Panc1 (cell line): Measurements from ENCODE around the gene PCCA.

Experiments
- POLR2AphosphoS5 ChIP-seq: IDR thresholded peaks from 2 replicates; pipeline ENCODE4 v1.6.1; 2012; ENCODE audit warnings: mild to moderate bottlenecking, low read depth, low read length, moderate library complexity
- SIN3A ChIP-seq: IDR thresholded peaks from 2 replicates; pipeline ENCODE4 v1.6.1; 2012; ENCODE audit warnings: low read depth, mild to moderate bottlenecking, low read length, moderate library complexity, borderline replicate concordance; ENCODE audit not compliant: insufficient read depth
- TCF7L2 ChIP-seq: IDR thresholded peaks from 2 replicates; pipeline ENCODE4 v1.6.1; 2011; ENCODE audit warnings: mild to moderate bottlenecking, low read depth, low read length, inconsistent platforms
- TF ChIP-seq, protein P1 (sequence below): fragments of 450-650 bp; IDR thresholded peaks from 2 replicates; pipeline ENCODE4 v1.5.1; 2017; ENCODE audit warnings: mild to moderate bottlenecking

GRCh38 chr13:100063333-100063732, 25.6 kb upstream of the PCCA start:
- TF ChIP-seq POLR2AphosphoS5 (no peak), TCF7L2 (no peak), SIN3A (no peak)
- TF ChIP-seq, protein P1, sequence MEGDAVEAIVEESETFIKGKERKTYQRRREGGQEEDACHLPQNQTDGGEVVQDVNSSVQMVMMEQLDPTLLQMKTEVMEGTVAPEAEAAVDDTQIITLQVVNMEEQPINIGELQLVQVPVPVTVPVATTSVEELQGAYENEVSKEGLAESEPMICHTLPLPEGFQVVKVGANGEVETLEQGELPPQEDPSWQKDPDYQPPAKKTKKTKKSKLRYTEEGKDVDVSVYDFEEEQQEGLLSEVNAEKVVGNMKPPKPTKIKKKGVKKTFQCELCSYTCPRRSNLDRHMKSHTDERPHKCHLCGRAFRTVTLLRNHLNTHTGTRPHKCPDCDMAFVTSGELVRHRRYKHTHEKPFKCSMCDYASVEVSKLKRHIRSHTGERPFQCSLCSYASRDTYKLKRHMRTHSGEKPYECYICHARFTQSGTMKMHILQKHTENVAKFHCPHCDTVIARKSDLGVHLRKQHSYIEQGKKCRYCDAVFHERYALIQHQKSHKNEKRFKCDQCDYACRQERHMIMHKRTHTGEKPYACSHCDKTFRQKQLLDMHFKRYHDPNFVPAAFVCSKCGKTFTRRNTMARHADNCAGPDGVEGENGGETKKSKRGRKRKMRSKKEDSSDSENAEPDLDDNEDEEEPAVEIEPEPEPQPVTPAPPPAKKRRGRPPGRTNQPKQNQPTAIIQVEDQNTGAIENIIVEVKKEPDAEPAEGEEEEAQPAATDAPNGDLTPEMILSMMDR = no peak
